Cardiac septum (tissue), 1 donor: Measurements from ENCODE around the gene CMTM1. TPM values are rescaled to one million over a fixed set of nuclear protein-coding genes. Genes with fewer than 3 reads are reported as not detected.
"Not testable (repeated sequence)": the region's sequence is repeated elsewhere in the genome, so short reads cannot be mapped to it uniquely, and the experiment has no call there.

Experiments used
- DNase-seq: peaks from one replicate; pipeline ENCODE4 v3.0.0-alpha.2; 2020; ENCODE audit warnings: low spot score
- intact Hi-C: fragments of 100-400 bp; cut with DNase I; formaldehyde crosslinking; loops from one replicate; pipeline ENCODE4 v1.14.0; 2022
- total RNA-seq: library from RNA; stranded (reverse); fragmentation: NEBNext Ultra II Directional; extraction: Animal tissue kit (Norgen Biotek cat#: 25700); gene quantifications from one replicate; pipeline ENCODE4 v1.2.1, GENCODE V29; 2021
- donor health status: DM: no; HTN: no; CAD: no.

CMTM1 gene
- total RNA-seq, 1 donor from 2014 or later, result 1.3 TPM

- not testable (repeated sequence) for DNase-seq
Observed at GRCh38 chr16:66627611-66628378, 61.6 kb downstream of the CMTM1 start.

More at GRCh38 chr16:66627611-66628378, 61.6 kb downstream of the CMTM1 start:
- intact Hi-C loops, result not testable (repeated sequence)

Other genes starting within 250 kb of the CMTM1 start
- gene CDH5, start 199.7 kb upstream of the CMTM1 start, total RNA-seq, result 51.9 TPM
- 2.8 TPM for gene BEAN1, start 139.1 kb upstream of the CMTM1 start, total RNA-seq
- 23.4 TPM for gene TK2, start 16.3 kb upstream of the CMTM1 start, total RNA-seq
- 10.5 TPM for gene CKLF, start 13.9 kb upstream of the CMTM1 start, total RNA-seq
- gene CMTM2, start 13.0 kb downstream of the CMTM1 start, total RNA-seq, result 1.3 TPM
- gene CMTM3, start 38.3 kb downstream of the CMTM1 start, total RNA-seq, result 10.4 TPM
- 10.4 TPM for gene CMTM4, start 130.3 kb downstream of the CMTM1 start, total RNA-seq
- 123 TPM for gene DYNC1LI2, start 185.2 kb downstream of the CMTM1 start, total RNA-seq
- not detected for gene TERB1, start 235.1 kb downstream of the CMTM1 start, total RNA-seq